ENCODE results near the gene OR2W1. TPM values are rescaled to one million over a fixed set of nuclear protein-coding genes. Genes with fewer than 3 reads are reported as not detected.

OR2W1 gene, protein sequence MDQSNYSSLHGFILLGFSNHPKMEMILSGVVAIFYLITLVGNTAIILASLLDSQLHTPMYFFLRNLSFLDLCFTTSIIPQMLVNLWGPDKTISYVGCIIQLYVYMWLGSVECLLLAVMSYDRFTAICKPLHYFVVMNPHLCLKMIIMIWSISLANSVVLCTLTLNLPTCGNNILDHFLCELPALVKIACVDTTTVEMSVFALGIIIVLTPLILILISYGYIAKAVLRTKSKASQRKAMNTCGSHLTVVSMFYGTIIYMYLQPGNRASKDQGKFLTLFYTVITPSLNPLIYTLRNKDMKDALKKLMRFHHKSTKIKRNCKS
- total RNA-seq, result not detected

DNA sequence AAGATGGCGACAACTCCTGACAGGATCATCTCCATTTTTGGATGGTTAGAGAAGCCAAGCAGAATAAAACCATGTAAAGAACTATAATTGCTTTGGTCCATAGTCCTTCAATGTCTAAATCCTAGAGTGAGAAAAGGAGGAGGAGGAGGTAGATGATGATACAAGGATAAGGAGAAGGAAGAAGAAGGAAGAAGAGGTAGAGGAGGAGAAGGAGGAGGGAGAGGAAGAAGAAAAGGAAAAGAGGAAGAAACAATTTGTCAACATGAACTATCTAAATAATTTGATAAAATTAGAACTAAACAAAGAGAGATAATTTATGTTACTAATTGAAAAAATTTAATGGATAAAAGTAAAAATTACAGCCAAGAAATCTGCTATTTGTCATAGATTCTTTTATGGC, at the start of gene OR2W1:
OR2W1 (minus strand) TSS at position 101 of the 400 bp plus-strand sequence; CDS start at position 101, 0 bp downstream.
- ChIA-PET POLR2A (no interaction called here), CTCF (no interaction called here)
- ATAC-seq (no peak), DNase-seq (no peak)
- H3K4me1 Mint-ChIP-seq (ENCODE audit: low read depth), result no peaks in the 10 kb centered on the region
- H3K27me3 Mint-ChIP-seq (ENCODE audit: low read depth), result peaks cover 20% of the 10 kb centered on the region
- H3K9me3 Mint-ChIP-seq (ENCODE audit: insufficient read depth), result no peaks in the 10 kb centered on the region
- H3K27ac Mint-ChIP-seq, result no peak within 1 kb of the TSS
- H3K4me3 Mint-ChIP-seq, result no peak within 1 kb of the TSS
- H3K36me3 Mint-ChIP-seq (ENCODE audit: low read depth), result no peaks in the 10 kb centered on the region

DNA sequence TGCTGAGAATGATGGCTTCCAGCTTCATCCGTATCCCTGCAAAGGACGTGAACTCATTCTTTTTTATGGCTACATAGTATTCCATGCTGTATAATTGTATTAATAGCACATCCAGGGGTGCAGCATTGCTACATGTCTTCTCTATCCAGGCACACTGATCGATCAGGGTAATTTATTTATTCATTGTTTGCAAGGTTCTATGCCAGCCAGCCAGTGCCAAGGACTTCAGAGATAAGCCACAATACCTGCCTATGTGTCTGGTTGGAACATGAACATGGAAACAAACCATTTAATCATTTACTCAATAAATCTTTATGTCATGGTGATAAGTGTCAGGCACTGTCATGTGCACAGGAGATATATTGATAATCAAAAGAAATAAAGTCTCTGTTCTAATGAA, 48.0 kb upstream of the OR2W1 start:
- Mint-ChIP-seq H3K27ac (no peak overlapping the region), H3K27me3 (ENCODE audit: low read depth) (peaks cover 23% of the 10 kb centered on the region), H3K4me1 (ENCODE audit: low read depth) (no peaks in the 10 kb centered on the region), H3K36me3 (ENCODE audit: low read depth) (no peaks in the 10 kb centered on the region), H3K9me3 (ENCODE audit: insufficient read depth) (no peaks in the 10 kb centered on the region), H3K4me3 (no peak overlapping the region)
- ChIA-PET POLR2A (no interaction called here), CTCF (no interaction called here)
- DNase-seq (no peak), ATAC-seq (no peak)

DNA sequence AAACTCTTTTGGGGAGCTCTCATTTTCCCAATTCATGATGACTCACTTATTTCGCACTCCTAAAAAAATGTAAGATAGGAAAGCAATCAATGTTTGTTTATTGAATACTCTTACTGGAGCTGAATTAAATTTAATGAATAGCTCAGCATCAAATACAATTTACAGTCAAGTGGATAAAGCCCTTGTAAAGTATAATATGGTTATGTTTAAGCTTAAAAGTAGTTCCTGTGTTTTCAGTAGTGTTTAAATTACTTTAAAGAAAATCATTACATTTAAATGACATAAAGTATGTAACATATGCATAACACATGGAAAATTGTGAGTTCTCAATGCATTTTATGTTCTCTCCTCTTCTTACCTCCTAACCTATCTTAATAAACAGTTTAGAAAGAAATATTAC, 42.2 kb upstream of the OR2W1 start, which contains the start of gene OR2B3:
OR2B3 (minus strand) TSS at position 101 of the 400 bp plus-strand sequence; CDS start at position 36, 65 bp downstream.
- ChIA-PET POLR2A (no interaction called here), CTCF (no interaction called here)
- Mint-ChIP-seq H3K4me1 (ENCODE audit: low read depth) (no peaks in the 10 kb centered on the region), H3K36me3 (ENCODE audit: low read depth) (no peaks in the 10 kb centered on the region), H3K27ac (no peak within 1 kb of the TSS), H3K27me3 (ENCODE audit: low read depth) (peaks cover 17% of the 10 kb centered on the region), H3K4me3 (no peak within 1 kb of the TSS), H3K9me3 (ENCODE audit: insufficient read depth) (no peaks in the 10 kb centered on the region)
- no peak for ATAC-seq
- DNase-seq, result no peak

DNA sequence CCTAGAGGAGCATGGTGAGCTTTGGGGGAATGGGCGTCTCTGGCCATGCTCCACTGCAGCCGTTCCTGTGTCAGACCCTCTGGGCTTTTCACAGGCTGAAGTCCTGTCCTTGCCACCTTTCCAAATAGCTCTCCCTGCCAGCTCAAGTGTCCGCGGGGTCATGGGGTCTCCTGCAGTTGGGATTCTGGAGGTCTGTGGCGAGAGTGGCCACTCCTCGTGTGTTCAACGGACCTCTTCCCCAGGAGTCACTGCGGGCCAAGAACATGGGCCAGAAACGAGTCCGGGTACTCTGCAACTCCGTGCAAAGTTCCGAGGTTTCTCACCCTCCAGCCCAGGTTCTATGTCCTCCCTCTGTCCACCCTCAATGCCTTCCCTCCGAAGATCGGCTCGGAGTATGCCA, 37.5 kb upstream of the OR2W1 start:
- ATAC-seq (no peak), DNase-seq (no peak)
- ChIA-PET CTCF (no interaction called here), POLR2A (no interaction called here)
- Mint-ChIP-seq H3K27ac (no peak overlapping the region), H3K27me3 (ENCODE audit: low read depth) (peaks cover 2% of the 10 kb centered on the region), H3K36me3 (ENCODE audit: low read depth) (no peaks in the 10 kb centered on the region), H3K4me3 (no peak overlapping the region), H3K4me1 (ENCODE audit: low read depth) (no peaks in the 10 kb centered on the region), H3K9me3 (ENCODE audit: insufficient read depth) (no peaks in the 10 kb centered on the region)

DNA sequence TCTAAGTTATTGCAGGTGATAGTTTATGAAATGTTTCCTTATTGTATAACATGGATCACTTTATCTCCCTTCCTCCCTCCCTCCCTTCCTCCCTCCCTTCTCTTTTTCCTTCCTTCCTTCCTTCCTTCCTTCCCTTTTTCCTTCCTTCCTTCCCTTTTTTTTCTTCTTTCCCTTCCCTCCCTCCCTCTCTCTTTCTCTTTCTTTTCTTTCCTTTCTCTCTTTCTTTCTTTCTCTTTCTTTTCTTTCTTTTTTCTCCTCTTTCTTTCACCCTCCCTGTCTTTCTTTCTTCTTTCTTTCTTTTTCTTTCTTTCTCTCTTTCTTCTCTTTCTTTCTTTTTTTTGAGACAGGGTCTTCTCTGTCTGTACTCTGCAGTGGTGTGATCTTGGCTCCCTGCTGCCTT, 36.3 kb upstream of the OR2W1 start:
- Mint-ChIP-seq H3K27ac (no peak overlapping the region), H3K4me1 (ENCODE audit: low read depth) (no peaks in the 10 kb centered on the region), H3K36me3 (ENCODE audit: low read depth) (no peaks in the 10 kb centered on the region), H3K27me3 (ENCODE audit: low read depth) (peaks cover 5% of the 10 kb centered on the region), H3K9me3 (ENCODE audit: insufficient read depth) (no peaks in the 10 kb centered on the region), H3K4me3 (no peak overlapping the region)
- DNase-seq (no peak), ATAC-seq (no peak)
- POLR2A ChIA-PET, result no interaction called here
- CTCF ChIA-PET, result no interaction called here

DNA sequence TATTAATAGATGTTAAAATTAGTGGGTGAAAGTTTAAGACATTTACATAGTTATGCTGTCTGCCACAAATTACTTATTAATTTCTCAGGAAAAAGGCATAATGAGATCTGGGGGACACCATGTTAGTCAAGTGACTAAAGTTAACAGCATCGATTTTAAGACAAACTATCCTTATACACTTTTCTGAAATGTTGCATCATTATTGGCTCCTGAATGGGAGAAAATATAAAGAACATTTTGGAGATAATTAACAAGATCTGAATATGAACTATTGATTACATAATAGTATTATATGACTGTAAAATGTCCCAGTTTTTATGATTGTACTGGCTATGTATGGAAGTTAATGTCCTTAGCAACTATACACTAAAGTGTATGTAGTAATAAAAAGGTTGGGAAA, 34.2 kb upstream of the OR2W1 start:
- H3K9me3 Mint-ChIP-seq (ENCODE audit: insufficient read depth), result no peaks in the 10 kb centered on the region
- ChIA-PET CTCF (no interaction called here), POLR2A (no interaction called here)
- H3K4me3 Mint-ChIP-seq, result no peak overlapping the region
- no peaks in the 10 kb centered on the region for H3K4me1 Mint-ChIP-seq (ENCODE audit: low read depth)
- no peaks in the 10 kb centered on the region for H3K36me3 Mint-ChIP-seq (ENCODE audit: low read depth)
- no peak overlapping the region for H3K27ac Mint-ChIP-seq
- ATAC-seq (no peak), DNase-seq (no peak)
- H3K27me3 Mint-ChIP-seq (ENCODE audit: low read depth), result peaks cover 8% of the 10 kb centered on the region

DNA sequence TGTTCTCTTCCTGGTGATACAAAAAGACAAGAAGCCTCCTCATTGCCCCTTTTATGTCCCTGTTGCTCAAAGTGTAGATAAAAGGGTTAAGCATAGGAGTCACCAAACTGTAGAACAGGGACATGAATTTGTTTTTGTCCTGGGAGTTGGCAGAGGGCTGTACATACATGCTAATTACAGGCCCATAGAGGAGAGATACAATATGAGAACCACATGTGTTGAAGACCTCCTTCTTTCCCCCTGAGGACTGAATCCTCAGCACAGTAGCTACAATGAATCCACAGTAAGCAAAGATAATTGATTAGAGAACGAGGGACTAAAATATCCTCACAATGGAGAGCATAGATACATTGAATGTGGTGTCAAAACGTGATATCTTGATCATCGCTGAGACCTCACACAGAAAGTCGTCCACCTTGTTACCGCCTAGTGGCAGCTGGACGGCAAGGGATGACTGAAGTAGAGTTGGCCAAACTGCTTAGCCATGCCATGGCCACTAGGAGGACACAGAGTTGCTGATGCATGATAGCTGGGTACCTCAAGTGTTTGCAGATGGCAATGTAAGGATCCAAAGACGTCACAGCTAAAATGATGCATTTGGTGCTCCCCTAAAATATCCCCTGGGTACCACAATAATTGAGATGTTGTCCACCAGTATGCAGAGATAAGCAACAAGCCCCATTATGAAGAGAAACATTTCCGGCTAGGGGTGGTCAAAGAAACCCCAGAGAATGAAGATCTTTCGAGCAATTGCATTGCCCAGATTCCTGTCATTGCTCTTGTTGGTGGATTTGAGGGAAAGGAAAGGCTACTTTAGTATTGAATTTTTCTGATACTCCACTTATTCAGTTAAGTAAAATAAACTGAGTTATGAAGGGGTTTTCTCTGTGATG, 27.1 kb upstream of the OR2W1 start:
- ChIA-PET CTCF (no interaction called here), POLR2A (no interaction called here)
- no peaks in the 10 kb centered on the region for H3K4me1 Mint-ChIP-seq (ENCODE audit: low read depth)
- H3K27ac Mint-ChIP-seq, result no peak overlapping the region
- DNase-seq, result peak; percentile 21
- H3K4me3 Mint-ChIP-seq, result no peak overlapping the region
- H3K27me3 Mint-ChIP-seq (ENCODE audit: low read depth), result peaks cover 28% of the 10 kb centered on the region
- no peaks in the 10 kb centered on the region for H3K36me3 Mint-ChIP-seq (ENCODE audit: low read depth)
- no peaks in the 10 kb centered on the region for H3K9me3 Mint-ChIP-seq (ENCODE audit: insufficient read depth)
- no peak for ATAC-seq

DNA sequence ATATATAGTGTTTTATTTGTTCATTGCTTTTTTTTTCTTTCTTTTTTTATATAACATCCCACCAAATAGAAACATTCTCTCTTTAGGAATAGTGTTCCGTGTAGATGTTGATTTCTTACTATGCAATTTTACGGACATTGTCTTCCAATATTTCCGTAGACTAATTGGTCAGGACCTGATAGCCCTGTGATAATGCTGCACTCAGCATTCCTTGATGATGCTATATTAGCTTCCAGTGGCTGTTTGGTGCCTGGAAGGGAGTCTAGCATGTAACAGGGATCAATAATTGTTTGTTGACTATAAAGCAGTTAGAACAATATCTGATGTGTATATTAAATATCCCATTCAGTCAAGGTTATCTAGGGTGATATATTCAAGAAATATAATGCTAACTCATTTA, 6.7 kb upstream of the OR2W1 start:
- Mint-ChIP-seq H3K4me3 (no peak overlapping the region), H3K9me3 (ENCODE audit: insufficient read depth) (no peaks in the 10 kb centered on the region), H3K27ac (no peak overlapping the region), H3K4me1 (ENCODE audit: low read depth) (no peaks in the 10 kb centered on the region), H3K36me3 (ENCODE audit: low read depth) (no peaks in the 10 kb centered on the region), H3K27me3 (ENCODE audit: low read depth) (peaks cover 17% of the 10 kb centered on the region)
- DNase-seq (no peak), ATAC-seq (no peak)
- POLR2A ChIA-PET, result no interaction called here
- CTCF ChIA-PET, result no interaction called here

DNA sequence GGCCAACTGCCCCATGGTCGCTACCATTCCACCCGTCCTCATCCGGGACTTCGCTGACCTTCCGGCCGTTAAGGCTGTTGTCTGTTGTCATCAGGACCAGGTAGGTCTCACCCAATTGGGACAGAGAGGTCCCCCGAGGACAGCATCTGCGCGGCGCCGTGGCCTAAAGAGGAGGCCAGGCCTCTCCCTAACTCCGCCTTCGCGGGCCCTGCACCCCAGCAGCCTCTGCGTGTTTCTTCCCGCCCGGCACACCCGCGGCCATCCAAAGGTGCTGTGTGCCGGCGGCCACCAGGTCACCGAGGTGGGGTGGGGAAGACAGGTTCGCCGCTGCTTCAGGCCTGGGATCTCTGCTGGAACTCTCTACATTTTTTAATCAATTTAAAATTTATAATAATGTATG, 9.0 kb downstream of the OR2W1 start:
- ChIA-PET CTCF (no interaction called here), POLR2A (no interaction called here)
- Mint-ChIP-seq H3K27ac (no peak overlapping the region), H3K36me3 (ENCODE audit: low read depth) (no peaks in the 10 kb centered on the region), H3K27me3 (ENCODE audit: low read depth) (peaks cover 20% of the 10 kb centered on the region), H3K9me3 (ENCODE audit: insufficient read depth) (no peaks in the 10 kb centered on the region), H3K4me3 (no peak overlapping the region), H3K4me1 (ENCODE audit: low read depth) (no peaks in the 10 kb centered on the region)
- no peak for DNase-seq
- no peak for ATAC-seq

DNA sequence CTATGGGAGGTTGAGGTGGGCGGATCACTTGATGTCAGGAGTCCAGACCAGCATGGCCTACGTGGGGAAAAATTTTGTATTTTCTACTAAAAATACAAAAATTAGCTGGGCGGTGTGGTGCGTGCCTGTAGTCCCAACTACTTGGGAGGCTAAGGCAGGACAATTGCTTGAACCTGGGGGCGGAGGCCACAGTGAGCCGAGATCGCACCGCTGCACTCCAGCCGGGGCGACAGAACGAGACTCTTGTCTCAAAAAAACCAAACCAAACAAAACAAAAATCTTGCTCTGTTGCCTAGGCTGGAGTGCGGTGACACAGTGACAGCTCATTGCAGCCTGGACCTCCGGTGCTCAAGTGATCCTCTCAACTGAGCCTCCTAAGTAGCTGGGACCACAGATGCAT, 16.2 kb downstream of the OR2W1 start:
- no peaks in the 10 kb centered on the region for H3K4me1 Mint-ChIP-seq (ENCODE audit: low read depth)
- ATAC-seq (no peak), DNase-seq (no peak)
- ChIA-PET POLR2A (no interaction called here), CTCF (no interaction called here)
- H3K36me3 Mint-ChIP-seq (ENCODE audit: low read depth), result no peaks in the 10 kb centered on the region
- H3K9me3 Mint-ChIP-seq (ENCODE audit: insufficient read depth), result no peaks in the 10 kb centered on the region
- peaks cover 43% of the 10 kb centered on the region for H3K27me3 Mint-ChIP-seq (ENCODE audit: low read depth)
- H3K4me3 Mint-ChIP-seq, result no peak overlapping the region
- H3K27ac Mint-ChIP-seq, result no peak overlapping the region

DNA sequence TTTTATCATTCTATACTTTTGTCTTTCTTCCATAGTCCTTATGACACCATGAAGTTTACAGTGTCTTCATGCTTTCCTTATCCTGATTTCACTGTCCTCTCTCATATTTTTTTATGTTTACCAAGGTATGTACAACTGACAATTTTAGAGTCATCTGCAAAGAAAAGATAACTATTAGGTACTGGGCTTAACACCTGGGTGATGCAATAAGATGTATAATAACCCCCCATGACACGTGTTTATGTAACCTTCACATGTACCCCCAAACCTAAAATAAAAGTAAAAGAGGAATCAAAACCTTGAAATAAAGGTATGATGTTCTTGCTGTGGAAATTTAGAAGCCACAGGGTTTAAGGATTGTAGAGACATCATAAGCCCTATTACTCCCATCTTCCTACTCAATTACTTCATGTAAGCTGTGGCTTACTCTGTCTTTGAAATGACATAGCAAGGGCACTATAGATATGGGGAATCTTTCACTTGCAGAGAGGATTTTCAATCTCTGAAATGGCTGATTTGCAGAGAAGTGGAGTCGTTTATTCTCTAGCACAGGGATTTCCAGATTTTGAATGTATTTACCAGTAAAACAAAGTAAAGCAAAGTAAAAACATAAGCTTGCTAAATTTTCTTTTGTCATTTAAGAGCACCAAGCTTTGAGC, 18.9 kb downstream of the OR2W1 start:
- ATAC-seq (no peak), DNase-seq (no peak)
- Mint-ChIP-seq H3K27ac (no peak overlapping the region), H3K36me3 (ENCODE audit: low read depth) (no peaks in the 10 kb centered on the region), H3K4me1 (ENCODE audit: low read depth) (no peaks in the 10 kb centered on the region), H3K4me3 (no peak overlapping the region), H3K27me3 (ENCODE audit: low read depth) (peaks cover 54% of the 10 kb centered on the region), H3K9me3 (ENCODE audit: insufficient read depth) (no peaks in the 10 kb centered on the region)
- ChIA-PET POLR2A (no interaction called here), CTCF (no interaction called here)

DNA sequence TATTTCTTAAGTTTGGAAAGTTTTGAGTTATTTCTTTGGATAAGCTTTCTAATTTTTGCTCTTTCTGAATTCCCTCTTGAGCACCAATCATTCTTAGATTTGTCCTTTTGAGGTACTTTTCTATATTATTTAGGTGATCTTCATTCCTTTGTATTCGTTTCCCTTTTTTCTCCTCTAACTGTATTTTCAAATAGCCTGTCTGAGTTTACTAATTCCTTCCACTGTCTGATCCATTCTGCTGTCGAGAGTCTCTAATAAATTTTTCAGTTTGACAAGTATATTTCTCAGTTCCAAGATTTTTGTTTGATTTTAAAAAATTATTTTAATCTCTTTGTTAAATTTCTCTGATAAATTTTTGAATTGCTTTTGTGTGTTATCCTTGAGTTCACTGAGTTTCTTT, 23.5 kb downstream of the OR2W1 start:
- H3K9me3 Mint-ChIP-seq (ENCODE audit: insufficient read depth), result no peaks in the 10 kb centered on the region
- CTCF ChIA-PET, result interaction anchor here (2.9 kb wide), 1 partner anchor 183 kb away, joined by 18 read pairs; no protein-coding TSS in a partner anchor
- DNase-seq (no peak), ATAC-seq (no peak)
- peaks cover 3% of the 10 kb centered on the region for H3K4me1 Mint-ChIP-seq (ENCODE audit: low read depth)
- H3K4me3 Mint-ChIP-seq, result no peak overlapping the region
- POLR2A ChIA-PET, result no interaction called here
- H3K36me3 Mint-ChIP-seq (ENCODE audit: low read depth), result no peaks in the 10 kb centered on the region
- H3K27ac Mint-ChIP-seq, result no peak overlapping the region
- peaks cover 41% of the 10 kb centered on the region for H3K27me3 Mint-ChIP-seq (ENCODE audit: low read depth)
